Testis (tissue), 2 donors: ENCODE measurements around the gene KRTAP10-3.

ENCODE experiments used
- CTCF ChIP-seq, 3 experiments: fragments of 450-650 bp in 2 of 3; fragments of 200-600 bp in 1 of 3; sonication (generic) in 1 of 3; IDR thresholded peaks; one replicate each; pipeline ENCODE4 v1.5.1; 2016 to 2019; ENCODE audit warnings: antibody characterized with exemption in 3 of 3, mild to moderate bottlenecking in 2 of 3, moderate library complexity in 1 of 3
- POLR2A ChIP-seq: fragments of 450-650 bp; IDR thresholded peaks from one replicate; pipeline ENCODE4 v1.6.1; 2017; ENCODE audit warnings: antibody characterized with exemption, mild to moderate bottlenecking, moderate library complexity

- TF ChIP-seq CTCF (IDR thresholded peaks at IDR 0.05) (no peak), POLR2A (no peak)
Observed at GRCh38 chr21:44601596-44602462, 43.2 kb upstream of the KRTAP10-3 start.
